GM21390 (cell line): ENCODE measurements around the gene LCP2.

Experiments used
- ATAC-seq: cut with Tn5 transposase; IDR thresholded peaks from one replicate; pipeline ENCODE4 v1.9.1; 2021; ENCODE audit not compliant: unreplicated experiment

LCP2 gene

GRCh38 chr5:170220191-170220590 lies 77.4 kb downstream of the LCP2 start:
- no peak for ATAC-seq

- no peak for ATAC-seq
Observed at GRCh38 chr5:170219615-170220014, 78.0 kb downstream of the LCP2 start.

- ATAC-seq: no peak
Observed at GRCh38 chr5:170218726-170219125, 78.9 kb downstream of the LCP2 start.

GRCh38 chr5:170217831-170218230 lies 79.7 kb downstream of the LCP2 start:
- no peak for ATAC-seq

GRCh38 chr5:170216257-170216864 lies 81.2 kb downstream of the LCP2 start:
- ATAC-seq: no peak

GRCh38 chr5:170211575-170212334 lies 85.8 kb downstream of the LCP2 start:
- no peak for ATAC-seq

- no peak for ATAC-seq
Observed at GRCh38 chr5:170206958-170207357, 90.6 kb downstream of the LCP2 start.

GRCh38 chr5:170206216-170206615 lies 91.4 kb downstream of the LCP2 start:
- no peak for ATAC-seq

- ATAC-seq: no peak
Observed at GRCh38 chr5:170204202-170204601, 93.4 kb downstream of the LCP2 start.

- no peak for ATAC-seq
Observed at GRCh38 chr5:170202117-170202516, 95.5 kb downstream of the LCP2 start.

- no peak for ATAC-seq
Observed at GRCh38 chr5:170201311-170201710, 96.3 kb downstream of the LCP2 start.

- no peak for ATAC-seq
Observed at GRCh38 chr5:170200876-170201275, 96.7 kb downstream of the LCP2 start.
